Cardiac fibroblast (primary cell): ENCODE data around the gene GAL.

Experiments used
- DNase-seq, 2 donors: peaks; one replicate each; pipeline versions ENCODE4 v3.0.0 to v3.0.0-alpha.2; 2010; ENCODE audit warnings: low read depth in 2 of 2
- H3K4me3 ChIP-seq, 2 donors: replicated peaks in 1 of 2; 1 replicate in 1 of 2; 2 replicates in 1 of 2; pipeline ENCODE4 v1.5.1; 2011; ENCODE audit warnings: low read depth in 2 of 2, low read length in 2 of 2, mild to moderate bottlenecking in 2 of 2, moderate library complexity in 1 of 2
- CTCF ChIP-seq: IDR thresholded peaks from one replicate; pipeline ENCODE4 v1.5.1; 2011; ENCODE audit warnings: low read depth, mild to moderate bottlenecking, low read length, inconsistent platforms

Gene GAL

GRCh38 chr11:68688881-68689280 is 4.5 kb downstream of the GAL start:
- no peak for TF ChIP-seq CTCF
- no peak overlapping the region for H3K4me3 ChIP-seq

GRCh38 chr11:68689737-68690625 is 5.6 kb downstream of the GAL start:
- no peak for DNase-seq
- TF ChIP-seq CTCF: no peak
- H3K4me3 ChIP-seq: no peak overlapping the region

More at GRCh38 chr11:68688881-68689280, 4.5 kb downstream of the GAL start:
- DNase-seq: no peak

- DNase-seq: no peak
- no peak overlapping the region for H3K4me3 ChIP-seq
- TF ChIP-seq CTCF: no peak
Measured at GRCh38 chr11:68690671-68691401, 6.5 kb downstream of the GAL start.

GRCh38 chr11:68691402-68691784 is 7.0 kb downstream of the GAL start:
- no peak for TF ChIP-seq CTCF
- DNase-seq: no peak
- H3K4me3 ChIP-seq: no peak overlapping the region

DNA sequence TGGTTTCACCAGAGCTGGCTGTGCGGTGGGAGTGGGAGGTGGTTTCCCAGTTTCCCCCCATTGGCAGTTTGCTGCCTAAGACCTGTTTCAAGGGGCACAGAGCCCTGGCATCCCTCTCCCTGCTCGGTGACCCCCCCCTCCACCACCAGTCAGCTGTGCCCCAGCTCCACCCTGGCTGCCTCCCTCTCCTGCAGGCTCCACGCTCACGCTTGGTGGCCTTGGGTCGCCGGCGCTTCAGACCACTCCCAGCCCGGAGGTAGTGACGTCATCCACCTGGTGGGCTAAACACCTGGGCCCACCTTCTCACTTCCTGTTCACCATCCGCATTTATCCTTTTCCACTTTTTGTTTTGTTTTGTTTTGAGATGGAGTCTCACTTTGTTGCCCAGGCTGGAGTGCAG is 7.8 kb downstream of the GAL start:
- no peak for DNase-seq
- no peak for TF ChIP-seq CTCF
- H3K4me3 ChIP-seq: no peak overlapping the region

GRCh38 chr11:68692871-68693483 is 8.6 kb downstream of the GAL start:
- TF ChIP-seq CTCF: no peak
- no peak overlapping the region for H3K4me3 ChIP-seq
- no peak for DNase-seq
